ENCODE measurements around the gene HECTD4.

Gene HECTD4

GRCh38 chr12:112308161-112308560 lies 74.1 kb downstream of the HECTD4 start:
- H3K9me3 ChIP-seq (ENCODE audit: control insufficient read depth, low read depth, low read length): no peaks in the 10 kb centered on the region
- no peaks in the 10 kb centered on the region for H3K4me1 ChIP-seq (ENCODE audit: control insufficient read depth, low read depth, low read length)
- H3K27ac ChIP-seq (ENCODE audit: low read length): no peak overlapping the region
- H3K4me3 ChIP-seq (ENCODE audit: low read length): no peak overlapping the region
- H3K36me3 ChIP-seq (ENCODE audit: control insufficient read depth, low read depth, low read length): peaks cover 12% of the 10 kb centered on the region
- H3K9ac ChIP-seq (ENCODE audit: low read length): no peak overlapping the region
- H3K27me3 ChIP-seq (ENCODE audit: control insufficient read depth, insufficient read depth, low read length): no peaks in the 10 kb centered on the region

GRCh38 chr12:112307317-112308011 lies 74.8 kb downstream of the HECTD4 start:
- H3K27ac ChIP-seq (ENCODE audit: low read length): no peak overlapping the region
- no peaks in the 10 kb centered on the region for H3K9me3 ChIP-seq (ENCODE audit: control insufficient read depth, low read depth, low read length)
- peaks cover 10% of the 10 kb centered on the region for H3K36me3 ChIP-seq (ENCODE audit: control insufficient read depth, low read depth, low read length)
- no peaks in the 10 kb centered on the region for H3K27me3 ChIP-seq (ENCODE audit: control insufficient read depth, insufficient read depth, low read length)
- H3K9ac ChIP-seq (ENCODE audit: low read length): no peak overlapping the region
- H3K4me3 ChIP-seq (ENCODE audit: low read length): no peak overlapping the region
- H3K4me1 ChIP-seq (ENCODE audit: control insufficient read depth, low read depth, low read length): no peaks in the 10 kb centered on the region

- Histone ChIP-seq H3K9ac (ENCODE audit: low read length) (no peak overlapping the region), H3K27ac (ENCODE audit: low read length) (no peak overlapping the region), H3K27me3 (ENCODE audit: control insufficient read depth, insufficient read depth, low read length) (no peaks in the 10 kb centered on the region), H3K4me1 (ENCODE audit: control insufficient read depth, low read depth, low read length) (no peaks in the 10 kb centered on the region), H3K4me3 (ENCODE audit: low read length) (no peak overlapping the region), H3K36me3 (ENCODE audit: control insufficient read depth, low read depth, low read length) (peaks cover 8% of the 10 kb centered on the region), H3K9me3 (ENCODE audit: control insufficient read depth, low read depth, low read length) (no peaks in the 10 kb centered on the region)
Measured at GRCh38 chr12:112305951-112306350, 76.3 kb downstream of the HECTD4 start.

GRCh38 chr12:112304436-112304835 lies 77.8 kb downstream of the HECTD4 start:
- peaks cover 8% of the 10 kb centered on the region for H3K36me3 ChIP-seq (ENCODE audit: control insufficient read depth, low read depth, low read length)
- no peak overlapping the region for H3K9ac ChIP-seq (ENCODE audit: low read length)
- H3K27me3 ChIP-seq (ENCODE audit: control insufficient read depth, insufficient read depth, low read length): no peaks in the 10 kb centered on the region
- H3K27ac ChIP-seq (ENCODE audit: low read length): no peak overlapping the region
- no peaks in the 10 kb centered on the region for H3K4me1 ChIP-seq (ENCODE audit: control insufficient read depth, low read depth, low read length)
- H3K9me3 ChIP-seq (ENCODE audit: control insufficient read depth, low read depth, low read length): no peaks in the 10 kb centered on the region
- H3K4me3 ChIP-seq (ENCODE audit: low read length): no peak overlapping the region

- Histone ChIP-seq H3K27me3 (ENCODE audit: control insufficient read depth, insufficient read depth, low read length) (no peaks in the 10 kb centered on the region), H3K4me1 (ENCODE audit: control insufficient read depth, low read depth, low read length) (no peaks in the 10 kb centered on the region), H3K9ac (ENCODE audit: low read length) (no peak overlapping the region), H3K4me3 (ENCODE audit: low read length) (no peak overlapping the region), H3K27ac (ENCODE audit: low read length) (no peak overlapping the region), H3K36me3 (ENCODE audit: control insufficient read depth, low read depth, low read length) (peaks cover 3% of the 10 kb centered on the region), H3K9me3 (ENCODE audit: control insufficient read depth, low read depth, low read length) (no peaks in the 10 kb centered on the region)
Measured at GRCh38 chr12:112303799-112304198, 78.4 kb downstream of the HECTD4 start.

GRCh38 chr12:112303004-112303403 lies 79.2 kb downstream of the HECTD4 start:
- H3K9ac ChIP-seq (ENCODE audit: low read length): no peak overlapping the region
- no peak overlapping the region for H3K27ac ChIP-seq (ENCODE audit: low read length)
- peaks cover 3% of the 10 kb centered on the region for H3K36me3 ChIP-seq (ENCODE audit: control insufficient read depth, low read depth, low read length)
- no peaks in the 10 kb centered on the region for H3K4me1 ChIP-seq (ENCODE audit: control insufficient read depth, low read depth, low read length)
- no peaks in the 10 kb centered on the region for H3K9me3 ChIP-seq (ENCODE audit: control insufficient read depth, low read depth, low read length)
- no peaks in the 10 kb centered on the region for H3K27me3 ChIP-seq (ENCODE audit: control insufficient read depth, insufficient read depth, low read length)
- no peak overlapping the region for H3K4me3 ChIP-seq (ENCODE audit: low read length)

GRCh38 chr12:112299704-112300103 lies 82.5 kb downstream of the HECTD4 start:
- H3K36me3 ChIP-seq (ENCODE audit: control insufficient read depth, low read depth, low read length): peaks cover 6% of the 10 kb centered on the region
- no peak overlapping the region for H3K4me3 ChIP-seq (ENCODE audit: low read length)
- H3K9me3 ChIP-seq (ENCODE audit: control insufficient read depth, low read depth, low read length): no peaks in the 10 kb centered on the region
- no peak overlapping the region for H3K27ac ChIP-seq (ENCODE audit: low read length)
- no peaks in the 10 kb centered on the region for H3K27me3 ChIP-seq (ENCODE audit: control insufficient read depth, insufficient read depth, low read length)
- no peak overlapping the region for H3K9ac ChIP-seq (ENCODE audit: low read length)
- H3K4me1 ChIP-seq (ENCODE audit: control insufficient read depth, low read depth, low read length): no peaks in the 10 kb centered on the region

- Histone ChIP-seq H3K9ac (ENCODE audit: low read length) (no peak overlapping the region), H3K36me3 (ENCODE audit: control insufficient read depth, low read depth, low read length) (peaks cover 3% of the 10 kb centered on the region), H3K9me3 (ENCODE audit: control insufficient read depth, low read depth, low read length) (no peaks in the 10 kb centered on the region), H3K27me3 (ENCODE audit: control insufficient read depth, insufficient read depth, low read length) (no peaks in the 10 kb centered on the region), H3K27ac (ENCODE audit: low read length) (no peak overlapping the region), H3K4me1 (ENCODE audit: control insufficient read depth, low read depth, low read length) (no peaks in the 10 kb centered on the region), H3K4me3 (ENCODE audit: low read length) (no peak overlapping the region)
Measured at GRCh38 chr12:112297188-112297587, 85.0 kb downstream of the HECTD4 start.

- Histone ChIP-seq H3K9ac (ENCODE audit: low read length) (no peak overlapping the region), H3K9me3 (ENCODE audit: control insufficient read depth, low read depth, low read length) (no peaks in the 10 kb centered on the region), H3K4me1 (ENCODE audit: control insufficient read depth, low read depth, low read length) (no peaks in the 10 kb centered on the region), H3K27me3 (ENCODE audit: control insufficient read depth, insufficient read depth, low read length) (no peaks in the 10 kb centered on the region), H3K36me3 (ENCODE audit: control insufficient read depth, low read depth, low read length) (peaks cover 3% of the 10 kb centered on the region), H3K4me3 (ENCODE audit: low read length) (no peak overlapping the region), H3K27ac (ENCODE audit: low read length) (no peak overlapping the region)
Measured at GRCh38 chr12:112296183-112296582, 86.0 kb downstream of the HECTD4 start.

- Histone ChIP-seq H3K27ac (ENCODE audit: low read length) (no peak overlapping the region), H3K27me3 (ENCODE audit: control insufficient read depth, insufficient read depth, low read length) (no peaks in the 10 kb centered on the region), H3K4me3 (ENCODE audit: low read length) (no peak overlapping the region), H3K36me3 (ENCODE audit: control insufficient read depth, low read depth, low read length) (peaks cover 3% of the 10 kb centered on the region), H3K4me1 (ENCODE audit: control insufficient read depth, low read depth, low read length) (no peaks in the 10 kb centered on the region), H3K9me3 (ENCODE audit: control insufficient read depth, low read depth, low read length) (no peaks in the 10 kb centered on the region), H3K9ac (ENCODE audit: low read length) (no peak overlapping the region)
Measured at GRCh38 chr12:112294793-112295192, 87.4 kb downstream of the HECTD4 start.

- H3K27me3 ChIP-seq (ENCODE audit: control insufficient read depth, insufficient read depth, low read length): no peaks in the 10 kb centered on the region
- no peak overlapping the region for H3K4me3 ChIP-seq (ENCODE audit: low read length)
- H3K27ac ChIP-seq (ENCODE audit: low read length): no peak overlapping the region
- H3K9ac ChIP-seq (ENCODE audit: low read length): no peak overlapping the region
- H3K9me3 ChIP-seq (ENCODE audit: control insufficient read depth, low read depth, low read length): no peaks in the 10 kb centered on the region
- H3K4me1 ChIP-seq (ENCODE audit: control insufficient read depth, low read depth, low read length): no peaks in the 10 kb centered on the region
- H3K36me3 ChIP-seq (ENCODE audit: control insufficient read depth, low read depth, low read length): no peaks in the 10 kb centered on the region
Measured at GRCh38 chr12:112288638-112289037, 93.6 kb downstream of the HECTD4 start.

- Histone ChIP-seq H3K27ac (ENCODE audit: low read length) (no peak overlapping the region), H3K36me3 (ENCODE audit: control insufficient read depth, low read depth, low read length) (no peaks in the 10 kb centered on the region), H3K4me1 (ENCODE audit: control insufficient read depth, low read depth, low read length) (no peaks in the 10 kb centered on the region), H3K9ac (ENCODE audit: low read length) (no peak overlapping the region), H3K4me3 (ENCODE audit: low read length) (no peak overlapping the region), H3K27me3 (ENCODE audit: control insufficient read depth, insufficient read depth, low read length) (no peaks in the 10 kb centered on the region), H3K9me3 (ENCODE audit: control insufficient read depth, low read depth, low read length) (no peaks in the 10 kb centered on the region)
Measured at GRCh38 chr12:112285600-112286401, 96.4 kb downstream of the HECTD4 start.
